Measurements from ENCODE around the gene NGFR. TPM values are rescaled to one million over a fixed set of nuclear protein-coding genes. Genes with fewer than 3 reads are reported as not detected.

NGFR gene
- total and polyA plus RNA-seq, 2 donors (not counting 1 experiment from before 2014, with no cell fraction given), result 0.14 to 0.17 TPM

DNA sequence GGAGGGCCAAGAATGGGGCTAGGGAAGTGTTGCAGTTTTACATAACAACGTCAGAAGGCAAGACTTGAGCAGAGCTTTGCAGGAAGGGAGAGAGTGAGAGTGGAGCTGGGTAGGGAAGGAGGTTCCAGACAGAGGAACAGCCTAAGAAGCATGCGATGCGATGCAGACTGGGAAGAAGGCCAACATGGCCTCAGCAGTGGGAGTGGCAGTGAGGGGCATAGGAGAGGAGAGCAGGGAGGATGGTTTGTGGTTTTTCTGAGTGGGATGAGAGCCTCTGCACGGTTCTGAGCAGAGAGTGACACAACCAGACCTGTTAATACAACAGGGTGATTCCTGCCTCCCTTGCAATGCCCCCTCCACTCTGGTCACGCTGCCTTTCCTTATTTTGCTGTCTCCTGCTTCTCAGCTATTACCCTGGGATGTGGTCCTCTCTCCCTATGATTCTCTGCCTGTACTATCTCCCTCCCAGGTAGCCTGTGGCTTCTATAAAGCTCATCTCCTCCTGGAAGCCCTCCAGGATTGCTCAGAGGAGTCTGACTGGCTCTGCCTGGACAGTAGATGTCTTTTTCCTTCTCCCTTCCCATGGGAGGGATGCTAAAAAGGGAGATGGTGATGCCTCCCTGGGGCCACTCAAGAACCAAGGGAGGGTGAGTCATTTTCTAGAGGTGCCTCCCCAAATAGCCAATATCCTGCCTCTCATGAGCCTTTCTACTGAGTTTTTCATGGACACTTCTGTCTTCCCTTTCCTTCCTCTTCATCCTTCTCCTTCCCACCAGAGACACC, 38.7 kb upstream of the NGFR start:
- Histone ChIP-seq H3K4me3 (replicated peaks in 1 of 4; ENCODE audit: control extremely low read depth in 1 of 4, insufficient read depth in 1 of 4, low read depth in 3 of 4, low read length in 4 of 4) (no peak overlapping the region), H3K27ac (ENCODE audit: insufficient read depth, low read length) (no peak overlapping the region), H3K9me3 (ENCODE audit: control insufficient read depth, insufficient read depth, low read depth, low read length) (no peaks in the 10 kb centered on the region), H3K4me2 (ENCODE audit: extremely low read depth, insufficient read depth, low read length) (no peak overlapping the region), H4K20me1 (ENCODE audit: control insufficient read depth, extremely low read depth, insufficient read depth, low read length) (no peaks in the 10 kb centered on the region), H3K9ac (ENCODE audit: insufficient read depth, low read length) (no peak overlapping the region), H3K79me2 (ENCODE audit: control insufficient read depth, insufficient read depth, low read length) (no peaks in the 10 kb centered on the region), H3K27me3 (ENCODE audit: control insufficient read depth, insufficient read depth, low read length) (peaks cover 20% of the 10 kb centered on the region), H3K36me3 (ENCODE audit: control insufficient read depth, insufficient read depth, low read length) (no peaks in the 10 kb centered on the region), H3K4me1 (ENCODE audit: control insufficient read depth, extremely low read depth, insufficient read depth, low read length) (no peaks in the 10 kb centered on the region), H2AFZ (ENCODE audit: low read length) (no peak overlapping the region)
- TF ChIP-seq, protein P1, sequence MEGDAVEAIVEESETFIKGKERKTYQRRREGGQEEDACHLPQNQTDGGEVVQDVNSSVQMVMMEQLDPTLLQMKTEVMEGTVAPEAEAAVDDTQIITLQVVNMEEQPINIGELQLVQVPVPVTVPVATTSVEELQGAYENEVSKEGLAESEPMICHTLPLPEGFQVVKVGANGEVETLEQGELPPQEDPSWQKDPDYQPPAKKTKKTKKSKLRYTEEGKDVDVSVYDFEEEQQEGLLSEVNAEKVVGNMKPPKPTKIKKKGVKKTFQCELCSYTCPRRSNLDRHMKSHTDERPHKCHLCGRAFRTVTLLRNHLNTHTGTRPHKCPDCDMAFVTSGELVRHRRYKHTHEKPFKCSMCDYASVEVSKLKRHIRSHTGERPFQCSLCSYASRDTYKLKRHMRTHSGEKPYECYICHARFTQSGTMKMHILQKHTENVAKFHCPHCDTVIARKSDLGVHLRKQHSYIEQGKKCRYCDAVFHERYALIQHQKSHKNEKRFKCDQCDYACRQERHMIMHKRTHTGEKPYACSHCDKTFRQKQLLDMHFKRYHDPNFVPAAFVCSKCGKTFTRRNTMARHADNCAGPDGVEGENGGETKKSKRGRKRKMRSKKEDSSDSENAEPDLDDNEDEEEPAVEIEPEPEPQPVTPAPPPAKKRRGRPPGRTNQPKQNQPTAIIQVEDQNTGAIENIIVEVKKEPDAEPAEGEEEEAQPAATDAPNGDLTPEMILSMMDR (conservative IDR thresholded peaks at IDR 0.05 in 1 of 2, IDR thresholded peaks at IDR 0.05 in 1 of 2; ENCODE audit: low read depth in 1 of 2, low read length in 2 of 2), result no peak
- no peak for TF ChIP-seq EZH2 (IDR thresholded peaks at IDR 0.05; ENCODE audit: low read length, missing control alignments)
- peak; percentile 77 to 91 for DNase-seq (ENCODE audit: low read depth in 2 of 2)

DNA sequence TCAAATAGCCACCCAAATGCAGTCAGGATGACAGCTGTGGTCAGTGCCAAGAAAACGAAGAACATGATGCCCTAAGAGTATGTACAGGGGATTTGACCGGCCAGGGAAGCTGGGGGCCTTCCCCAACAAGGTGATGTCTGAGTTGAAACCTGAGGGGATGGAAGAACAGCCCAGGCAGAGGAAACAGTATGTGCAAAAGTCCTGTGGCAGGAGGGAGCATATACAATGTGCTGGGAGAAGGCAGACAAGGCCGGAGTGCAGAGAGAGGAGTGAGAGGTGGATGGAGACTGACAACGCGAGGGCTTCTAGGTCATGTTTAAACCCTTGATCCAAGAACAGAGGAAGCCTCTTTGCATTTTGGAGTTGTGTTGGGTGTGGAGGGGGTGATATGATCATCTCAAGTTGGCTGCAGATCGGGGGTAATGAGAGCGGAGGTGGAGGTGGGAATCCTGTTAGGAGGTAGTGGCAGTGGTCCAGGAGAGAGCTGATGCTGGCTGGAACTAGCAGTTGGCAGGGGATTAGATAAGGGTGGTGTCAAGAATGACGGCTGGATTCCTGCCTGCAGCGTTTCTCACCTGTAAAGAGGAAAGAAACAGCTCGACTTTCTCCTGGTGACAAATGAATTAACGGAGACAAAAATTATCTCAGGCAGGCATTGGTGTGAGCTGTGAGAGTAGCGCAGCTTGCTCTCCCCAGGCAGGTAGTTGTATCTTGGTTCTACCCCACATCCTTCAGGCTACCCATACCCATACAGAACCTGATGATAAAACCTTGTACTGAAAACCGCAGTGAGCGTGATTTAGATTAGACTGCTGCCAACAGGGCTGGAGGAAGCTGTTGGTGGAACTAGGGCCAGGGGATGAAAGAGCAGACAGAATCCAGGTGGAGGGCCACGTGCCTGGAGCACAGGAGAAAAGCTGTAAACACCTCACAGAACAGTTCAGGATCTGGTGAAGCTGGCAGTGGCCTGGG, 37.2 kb upstream of the NGFR start:
- H3K9me3 ChIP-seq (ENCODE audit: control insufficient read depth, insufficient read depth, low read depth, low read length), result no peaks in the 10 kb centered on the region
- no peaks in the 10 kb centered on the region for H3K36me3 ChIP-seq (ENCODE audit: control insufficient read depth, insufficient read depth, low read length)
- TF ChIP-seq EZH2 (IDR thresholded peaks at IDR 0.05; ENCODE audit: low read length, missing control alignments), result no peak
- TF ChIP-seq, protein P1 (conservative IDR thresholded peaks at IDR 0.05 in 1 of 2, IDR thresholded peaks at IDR 0.05 in 1 of 2; ENCODE audit: low read depth in 1 of 2, low read length in 2 of 2), result no peak
- no peak overlapping the region for H3K27ac ChIP-seq (ENCODE audit: insufficient read depth, low read length)
- no peak overlapping the region for H3K9ac ChIP-seq (ENCODE audit: insufficient read depth, low read length)
- no peak overlapping the region for H2AFZ ChIP-seq (ENCODE audit: low read length)
- no peaks in the 10 kb centered on the region for H4K20me1 ChIP-seq (ENCODE audit: control insufficient read depth, extremely low read depth, insufficient read depth, low read length)
- no peak overlapping the region for H3K4me2 ChIP-seq (ENCODE audit: extremely low read depth, insufficient read depth, low read length)
- H3K4me3 ChIP-seq (replicated peaks in 1 of 4; ENCODE audit: control extremely low read depth in 1 of 4, insufficient read depth in 1 of 4, low read depth in 3 of 4, low read length in 4 of 4), result no peak overlapping the region
- H3K27me3 ChIP-seq (ENCODE audit: control insufficient read depth, insufficient read depth, low read length), result peaks cover 20% of the 10 kb centered on the region
- no peaks in the 10 kb centered on the region for H3K79me2 ChIP-seq (ENCODE audit: control insufficient read depth, insufficient read depth, low read length)
- DNase-seq (ENCODE audit: low read depth in 2 of 2), result no peak
- H3K4me1 ChIP-seq (ENCODE audit: control insufficient read depth, extremely low read depth, insufficient read depth, low read length), result no peaks in the 10 kb centered on the region

DNA sequence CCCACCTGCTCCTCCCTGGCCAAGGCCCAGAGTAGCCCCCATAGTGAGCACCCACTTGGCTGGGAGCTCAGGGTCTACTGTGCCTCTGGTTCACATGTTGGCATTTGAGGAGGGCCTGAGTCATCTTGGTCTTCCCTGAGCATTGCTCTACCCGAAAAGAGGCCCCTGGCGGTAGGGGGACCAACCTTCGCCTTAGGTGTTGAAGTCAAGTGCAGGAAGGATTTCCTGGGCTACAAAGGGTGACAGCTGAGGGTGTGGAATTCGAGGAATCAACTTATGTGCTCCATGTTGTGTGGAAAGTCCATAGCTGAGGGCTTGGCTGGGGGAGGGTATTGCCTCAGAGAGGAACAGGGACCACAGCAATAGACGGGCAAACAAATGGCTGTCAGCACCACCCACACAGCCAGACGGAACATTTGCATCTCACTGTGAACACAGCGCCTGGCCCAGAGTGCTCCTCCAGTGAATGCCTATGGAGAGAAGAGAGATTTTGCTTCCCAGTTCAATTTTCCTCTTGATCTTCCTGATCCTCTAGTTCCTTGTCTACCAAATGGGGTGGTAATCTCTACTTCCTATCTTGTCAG, 35.6 kb upstream of the NGFR start:
- Histone ChIP-seq H3K27me3 (ENCODE audit: control insufficient read depth, insufficient read depth, low read length) (peaks cover 20% of the 10 kb centered on the region), H3K27ac (ENCODE audit: insufficient read depth, low read length) (no peak overlapping the region)

More for the DNA sequence above, 35.6 kb upstream of the NGFR start:
- Histone ChIP-seq H3K4me2 (ENCODE audit: extremely low read depth, insufficient read depth, low read length) (no peak overlapping the region), H3K4me1 (ENCODE audit: control insufficient read depth, extremely low read depth, insufficient read depth, low read length) (no peaks in the 10 kb centered on the region), H4K20me1 (ENCODE audit: control insufficient read depth, extremely low read depth, insufficient read depth, low read length) (no peaks in the 10 kb centered on the region), H3K79me2 (ENCODE audit: control insufficient read depth, insufficient read depth, low read length) (no peaks in the 10 kb centered on the region), H3K36me3 (ENCODE audit: control insufficient read depth, insufficient read depth, low read length) (no peaks in the 10 kb centered on the region), H3K9ac (ENCODE audit: insufficient read depth, low read length) (no peak overlapping the region), H2AFZ (ENCODE audit: low read length) (no peak overlapping the region), H3K9me3 (ENCODE audit: control insufficient read depth, insufficient read depth, low read depth, low read length) (no peaks in the 10 kb centered on the region), H3K4me3 (replicated peaks in 1 of 4; ENCODE audit: control extremely low read depth in 1 of 4, insufficient read depth in 1 of 4, low read depth in 3 of 4, low read length in 4 of 4) (no peak overlapping the region)
- DNase-seq (ENCODE audit: low read depth in 2 of 2), result no peak
- TF ChIP-seq EZH2 (IDR thresholded peaks at IDR 0.05; ENCODE audit: low read length, missing control alignments), result no peak
- TF ChIP-seq, protein P1 (conservative IDR thresholded peaks at IDR 0.05 in 1 of 2, IDR thresholded peaks at IDR 0.05 in 1 of 2; ENCODE audit: low read depth in 1 of 2, low read length in 2 of 2), result no peak
